GM19452 (cell line): ENCODE results near the gene SVOP.
"Not testable (repeated sequence)": the region's sequence is repeated elsewhere in the genome, so short reads cannot be mapped to it uniquely, and the experiment has no call there.

Source experiments
- ATAC-seq: cut with Tn5 transposase; IDR thresholded peaks from one replicate; pipeline ENCODE4 v1.9.1; 2021; ENCODE audit not compliant: unreplicated experiment

The SVOP gene, protein sequence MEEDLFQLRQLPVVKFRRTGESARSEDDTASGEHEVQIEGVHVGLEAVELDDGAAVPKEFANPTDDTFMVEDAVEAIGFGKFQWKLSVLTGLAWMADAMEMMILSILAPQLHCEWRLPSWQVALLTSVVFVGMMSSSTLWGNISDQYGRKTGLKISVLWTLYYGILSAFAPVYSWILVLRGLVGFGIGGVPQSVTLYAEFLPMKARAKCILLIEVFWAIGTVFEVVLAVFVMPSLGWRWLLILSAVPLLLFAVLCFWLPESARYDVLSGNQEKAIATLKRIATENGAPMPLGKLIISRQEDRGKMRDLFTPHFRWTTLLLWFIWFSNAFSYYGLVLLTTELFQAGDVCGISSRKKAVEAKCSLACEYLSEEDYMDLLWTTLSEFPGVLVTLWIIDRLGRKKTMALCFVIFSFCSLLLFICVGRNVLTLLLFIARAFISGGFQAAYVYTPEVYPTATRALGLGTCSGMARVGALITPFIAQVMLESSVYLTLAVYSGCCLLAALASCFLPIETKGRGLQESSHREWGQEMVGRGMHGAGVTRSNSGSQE

DNA sequence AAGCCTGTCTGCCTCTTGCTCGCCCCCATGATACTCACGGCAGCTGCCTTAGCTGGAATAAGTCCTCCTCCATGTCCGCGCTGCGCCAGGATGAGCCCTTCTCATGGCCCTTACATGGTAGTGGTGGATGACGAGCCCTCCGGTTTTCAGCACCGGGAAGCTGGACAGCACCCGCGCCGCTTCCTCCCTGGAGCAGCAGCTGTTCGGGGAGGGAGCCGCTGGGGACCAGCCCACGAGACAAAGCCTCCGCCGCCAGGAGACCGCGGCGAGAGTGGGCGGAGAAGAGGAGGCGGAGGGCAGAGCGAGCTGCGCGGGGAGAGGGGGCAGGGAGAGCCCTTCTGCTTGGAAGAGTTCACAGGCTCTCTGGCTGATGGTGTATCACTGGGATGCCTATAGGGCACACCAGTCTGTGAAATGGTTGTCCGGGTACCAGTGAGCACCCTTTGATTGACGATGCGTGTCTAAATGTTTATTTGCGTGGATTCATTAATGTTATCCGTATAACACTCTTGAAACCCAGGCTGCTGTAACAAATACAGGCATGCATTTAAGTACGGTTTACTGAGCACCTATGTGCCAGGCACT lies at the start of gene SVOP:
Gene SVOP (minus strand): TSS at position 273 of the 585 bp plus-strand sequence. CDS start 200 bp downstream, at position 73.
- ATAC-seq: no peak

DNA sequence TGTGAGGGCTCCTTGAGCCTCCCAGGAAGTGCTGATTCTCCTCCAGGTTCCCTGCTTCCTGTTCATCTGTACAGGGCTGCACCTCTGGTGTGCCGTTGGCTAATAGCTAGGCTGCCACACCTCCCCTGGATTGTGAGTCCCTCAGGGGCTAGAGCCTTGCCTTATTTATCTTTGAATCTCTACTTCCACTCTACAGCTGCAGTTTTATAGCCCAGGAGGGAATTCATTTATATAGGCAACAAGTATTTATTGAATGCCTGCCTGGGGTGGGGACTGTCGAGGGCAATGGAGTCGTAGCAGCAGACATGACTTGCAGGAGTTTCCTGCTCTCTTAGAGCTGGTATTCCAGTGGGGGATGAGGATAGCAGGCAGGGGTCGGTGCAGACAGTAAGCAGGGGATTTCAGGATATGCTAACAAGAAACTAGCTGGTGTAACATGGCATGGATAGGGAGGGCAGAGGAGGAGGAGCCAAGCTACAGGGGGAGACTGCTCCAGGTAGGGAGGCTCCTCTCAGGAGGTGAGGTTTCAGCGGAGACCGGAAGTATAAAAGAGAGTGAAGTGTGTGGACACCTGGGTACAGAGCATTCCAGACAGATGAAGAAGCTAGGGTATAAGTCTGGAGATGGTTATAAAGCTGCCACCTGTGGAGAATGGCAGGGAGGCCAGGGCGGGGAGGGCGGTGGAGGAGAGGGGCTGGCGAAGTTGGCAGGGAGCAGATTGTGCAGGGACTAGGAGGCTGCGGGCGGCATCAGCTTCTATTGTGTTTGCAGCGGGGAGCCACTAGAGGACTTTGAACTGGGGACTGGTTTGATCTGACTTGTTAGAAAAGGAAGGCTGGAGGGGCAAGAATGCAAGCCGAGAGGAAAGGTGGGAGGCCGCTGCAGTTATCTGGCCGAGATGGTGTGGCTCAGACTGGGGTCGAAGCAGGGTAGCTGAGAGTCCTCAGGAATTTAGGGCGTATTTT lies 48.7 kb upstream of the SVOP start:
- no peak for ATAC-seq

GRCh38 chr12:109065853-109066193 lies 45.0 kb upstream of the SVOP start:
- ATAC-seq: no peak

GRCh38 chr12:109065154-109065852 lies 44.4 kb upstream of the SVOP start:
- no peak for ATAC-seq

GRCh38 chr12:109064143-109064542 lies 43.3 kb upstream of the SVOP start:
- ATAC-seq: no peak

DNA sequence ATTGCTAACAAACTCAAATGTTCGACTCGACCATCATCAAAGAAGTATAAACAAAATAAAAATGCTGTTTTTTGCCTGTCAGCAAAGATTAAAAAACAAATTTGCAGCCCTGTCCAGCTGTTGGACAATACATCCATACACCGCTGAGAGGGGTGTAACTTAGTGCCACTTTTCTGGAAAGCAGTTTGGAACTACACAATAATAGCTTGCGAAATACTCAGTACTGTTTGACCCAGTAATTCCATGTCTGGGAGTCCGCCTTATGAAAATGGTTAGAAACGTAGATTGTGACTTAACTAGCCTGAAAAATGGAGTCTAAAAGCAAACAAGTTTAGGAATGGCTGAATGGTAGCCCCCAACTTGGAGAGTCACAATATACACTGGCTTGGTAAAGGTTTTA lies 37.9 kb upstream of the SVOP start:
- no peak for ATAC-seq

GRCh38 chr12:109057376-109057775 lies 36.5 kb upstream of the SVOP start:
- no peak for ATAC-seq

- no peak for ATAC-seq
These were observed 36.0 kb upstream of the SVOP start for GRCh38 chr12:109056891-109057290.

DNA sequence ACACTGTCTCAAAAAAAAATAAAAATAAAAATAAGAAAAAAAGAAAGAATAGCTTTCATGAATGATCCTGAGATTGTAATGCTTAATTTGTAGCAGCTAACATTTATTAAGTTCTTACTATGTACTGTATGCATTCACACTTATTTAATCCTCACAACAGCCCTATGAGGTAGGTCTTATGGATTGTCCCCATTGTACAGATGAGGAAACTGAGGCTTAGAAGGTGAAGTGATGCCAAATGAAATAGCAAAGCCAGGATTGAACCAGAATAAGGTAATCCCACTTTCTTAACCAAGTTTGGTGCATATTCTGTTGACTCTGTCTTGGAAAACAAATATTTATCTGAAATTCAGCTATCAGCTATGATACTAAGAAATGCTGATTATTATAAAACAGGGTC lies 33.7 kb upstream of the SVOP start:
- no peak for ATAC-seq

GRCh38 chr12:109054124-109054513 lies 33.3 kb upstream of the SVOP start:
- not testable (repeated sequence) for ATAC-seq

DNA sequence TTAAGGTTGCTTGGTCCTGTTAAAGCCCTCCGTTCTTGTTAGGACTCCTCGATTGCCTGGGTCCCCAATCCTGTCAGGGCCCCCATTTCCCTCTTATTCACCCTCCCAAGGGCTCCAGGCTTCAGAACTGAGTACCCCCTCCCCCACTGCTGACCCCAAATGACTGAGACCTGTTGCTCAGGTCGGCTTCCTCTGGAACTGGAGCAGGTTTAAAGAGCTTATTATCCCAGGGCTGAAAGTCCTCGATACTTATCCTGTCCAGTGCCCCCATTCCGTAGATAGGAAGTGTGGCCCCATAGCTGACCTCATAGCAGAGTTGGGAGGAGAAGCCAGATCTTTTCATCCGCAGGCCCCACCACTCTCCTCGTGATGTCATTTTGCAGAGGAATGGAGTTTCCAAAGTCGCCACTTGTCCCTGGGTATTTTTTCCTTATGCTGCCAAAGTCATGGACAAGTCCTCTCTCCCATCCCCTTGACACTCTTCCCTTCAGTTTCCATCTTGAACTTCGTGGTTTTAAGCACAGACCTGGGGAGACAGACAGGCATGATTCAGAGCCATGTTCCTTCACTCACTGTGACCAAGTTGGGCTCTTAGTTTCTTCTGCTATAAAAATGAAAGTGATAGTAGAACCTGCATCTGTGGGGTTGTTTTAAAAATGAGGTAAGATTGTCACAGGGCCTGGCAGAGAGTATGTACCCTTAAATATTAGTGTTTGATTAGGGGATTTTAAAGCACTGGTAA lies 32.7 kb upstream of the SVOP start:
- no peak for ATAC-seq

DNA sequence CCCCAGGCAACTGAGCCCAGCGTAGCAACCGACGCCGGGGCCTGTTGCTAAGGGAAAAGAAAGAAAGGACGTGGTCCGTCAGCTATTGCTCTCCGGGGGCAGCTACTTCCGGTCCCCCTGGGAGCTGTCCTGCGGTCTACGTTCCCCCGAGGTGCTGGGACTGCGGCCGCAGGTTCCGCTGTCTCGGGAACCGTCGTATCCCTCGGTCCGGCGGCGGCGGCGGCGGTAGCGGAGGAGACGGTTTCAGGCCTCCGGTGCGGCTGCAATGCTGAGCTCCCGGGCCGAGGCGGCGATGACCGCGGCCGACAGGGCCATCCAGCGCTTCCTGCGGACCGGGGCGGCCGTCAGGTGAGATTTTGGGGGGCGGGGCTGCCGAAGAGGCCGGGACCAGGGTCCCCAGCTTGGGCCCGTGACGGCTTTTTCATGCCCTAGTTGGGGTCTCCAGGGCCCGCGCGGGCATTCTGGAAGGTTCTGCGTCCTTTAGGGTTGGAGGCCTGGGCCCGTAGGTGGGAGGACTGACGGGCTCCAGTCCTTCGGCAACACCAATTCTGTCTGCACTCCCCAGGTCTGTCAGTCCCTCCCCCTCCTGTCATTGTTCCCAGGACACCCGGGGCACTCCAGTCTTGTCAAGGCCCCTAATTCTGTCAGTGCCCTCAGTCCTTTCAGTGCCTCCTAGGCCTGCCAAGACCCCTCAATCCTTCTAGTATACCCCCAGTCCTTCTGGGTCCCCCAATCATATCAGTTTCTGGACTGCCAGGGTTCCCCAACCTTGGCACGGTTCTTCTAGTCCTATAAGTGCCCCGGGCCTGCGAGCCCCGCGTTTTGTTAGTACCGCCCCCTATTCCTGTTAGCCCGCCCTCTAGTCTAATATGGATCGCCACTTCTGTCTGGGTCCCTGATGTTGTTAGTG lies 31.8 kb upstream of the SVOP start, which contains the start of gene USP30:
Gene USP30 (plus strand): TSS at position 163 of the 910 bp plus-strand sequence. CDS start 103 bp downstream, at position 266.
- ATAC-seq: peak; percentile 62

DNA sequence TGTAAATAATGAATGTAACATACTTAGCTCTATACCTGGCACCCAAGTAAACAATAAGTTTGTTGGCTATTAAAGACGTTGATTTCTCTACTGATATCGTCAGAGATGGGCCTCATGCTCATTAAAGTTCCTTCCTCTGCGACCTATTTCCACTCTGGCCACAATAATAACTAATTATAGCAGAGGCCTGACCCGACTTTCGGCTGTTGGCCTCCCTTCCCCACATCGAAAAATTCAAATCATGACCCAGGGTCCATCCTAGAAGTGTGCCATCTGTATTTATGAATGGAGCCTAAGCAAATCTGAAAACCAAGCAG lies 31.2 kb upstream of the SVOP start:
- no peak for ATAC-seq

GRCh38 chr12:109049794-109050193 lies 28.9 kb upstream of the SVOP start:
- ATAC-seq: not testable (repeated sequence)

GRCh38 chr12:109048706-109049105 lies 27.8 kb upstream of the SVOP start:
- not testable (repeated sequence) for ATAC-seq

- no peak for ATAC-seq
These were observed 26.4 kb upstream of the SVOP start for GRCh38 chr12:109047081-109047805.

- ATAC-seq: no peak
These were observed 23.4 kb upstream of the SVOP start for GRCh38 chr12:109044241-109044640.

DNA sequence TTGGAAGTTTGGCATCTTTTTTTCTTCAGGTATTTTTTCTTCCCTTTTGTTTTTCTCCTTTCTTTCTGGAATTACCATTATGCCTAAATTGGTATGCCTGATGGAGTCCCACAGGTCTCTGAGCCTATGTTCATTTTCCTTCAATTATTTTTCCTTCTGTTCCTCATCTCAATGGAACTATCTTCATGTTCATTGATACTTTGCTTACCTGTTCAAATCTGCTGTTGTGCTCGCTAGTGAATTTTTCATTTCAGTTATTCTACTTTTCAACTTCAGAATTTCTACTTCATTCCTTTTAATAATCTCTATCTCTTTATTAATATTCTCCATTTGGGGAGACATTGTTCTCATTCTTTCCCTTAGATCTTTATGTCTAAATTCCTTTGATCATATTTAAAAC lies 16.1 kb upstream of the SVOP start:
- no peak for ATAC-seq
